ENCODE results near the gene PDE1A. TPM values are rescaled to one million over a fixed set of nuclear protein-coding genes. Genes with fewer than 3 reads are reported as not detected.

Gene PDE1A
- total and polyA plus RNA-seq, 2 of the 13 experiments (the other 11 are each of a cell fraction or from before 2014, with no cell fraction given), result not detected

DNA sequence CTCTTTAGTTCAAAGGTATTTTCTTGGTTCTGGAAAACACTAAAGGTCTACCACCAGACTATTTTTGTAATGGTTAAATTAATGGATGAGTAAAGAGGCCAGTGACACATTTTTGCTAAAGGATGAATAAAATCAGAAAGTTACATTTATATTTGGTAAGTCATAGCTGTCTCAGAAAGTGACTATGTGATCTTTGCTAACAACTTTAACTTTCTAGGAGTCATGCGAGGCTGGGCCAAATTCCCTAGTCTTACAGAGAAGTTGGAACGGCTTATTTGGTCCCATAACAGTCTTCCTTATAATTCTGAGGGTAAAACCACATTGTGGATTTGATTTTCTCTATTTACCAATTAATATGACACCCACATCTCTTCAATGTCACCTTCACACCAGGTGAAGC lies 198.1 kb downstream of the PDE1A start (continued):
- TF ChIP-seq, protein P1, sequence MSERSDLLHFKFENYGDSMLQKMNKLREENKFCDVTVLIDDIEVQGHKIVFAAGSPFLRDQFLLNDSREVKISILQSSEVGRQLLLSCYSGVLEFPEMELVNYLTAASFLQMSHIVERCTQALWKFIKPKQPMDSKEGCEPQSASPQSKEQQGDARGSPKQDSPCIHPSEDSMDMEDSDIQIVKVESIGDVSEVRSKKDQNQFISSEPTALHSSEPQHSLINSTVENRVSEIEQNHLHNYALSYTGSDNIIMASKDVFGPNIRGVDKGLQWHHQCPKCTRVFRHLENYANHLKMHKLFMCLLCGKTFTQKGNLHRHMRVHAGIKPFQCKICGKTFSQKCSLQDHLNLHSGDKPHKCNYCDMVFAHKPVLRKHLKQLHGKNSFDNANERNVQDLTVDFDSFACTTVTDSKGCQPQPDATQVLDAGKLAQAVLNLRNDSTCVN (CRISPR knock-in tag; IDR thresholded peaks at IDR 0.05; ENCODE audit: borderline replicate concordance), result no peak
- no peak for TF ChIP-seq ARNT2 (CRISPR knock-in tag; IDR thresholded peaks at IDR 0.05; ENCODE audit: low read depth)
- no peak for TF ChIP-seq KDM5A (IDR thresholded peaks at IDR 0.05; ENCODE audit: borderline replicate concordance, low read length)
- no peak for TF ChIP-seq NFE2L2 (IDR thresholded peaks at IDR 0.05; ENCODE audit: low read length)

DNA sequence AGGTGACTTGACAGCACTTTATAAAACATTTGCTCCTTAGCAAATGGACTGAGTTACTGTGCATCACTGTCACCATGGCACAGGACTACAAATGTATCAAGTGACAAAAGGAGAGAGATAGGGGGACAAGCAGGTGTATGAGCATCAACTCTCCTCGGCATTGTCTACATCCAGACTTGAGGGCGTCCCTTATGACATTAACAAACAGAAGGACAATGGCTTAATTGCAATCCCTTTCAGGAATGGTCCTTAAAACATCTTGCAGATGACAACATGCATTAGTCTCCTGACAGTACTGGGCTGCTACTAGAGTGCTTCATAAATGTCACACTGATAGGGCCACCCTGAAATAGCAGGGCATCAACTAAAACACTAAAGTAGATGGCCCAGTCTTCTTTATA lies 198.8 kb downstream of the PDE1A start:
- FAIRE-seq, result no peak
- BruUV-seq (replicated peaks), result no TSS peak
- ChIA-PET POLR2A (no interaction called here), CTCF (ENCODE audit: low intra/inter-chr PET ratio, low total read pairs) (no interaction called here)
- H3K4me3 ChIP-seq (replicated peaks in 1 of 3; ENCODE audit: insufficient read depth in 1 of 3, low read depth in 2 of 3, low read length in 3 of 3), result no peak overlapping the region
- DNase-seq (ENCODE audit: low spot score), result no peak
- TF ChIP-seq ZMYM3 (CRISPR knock-in tag; IDR thresholded peaks at IDR 0.05), result no peak
- TF ChIP-seq, protein P2, sequence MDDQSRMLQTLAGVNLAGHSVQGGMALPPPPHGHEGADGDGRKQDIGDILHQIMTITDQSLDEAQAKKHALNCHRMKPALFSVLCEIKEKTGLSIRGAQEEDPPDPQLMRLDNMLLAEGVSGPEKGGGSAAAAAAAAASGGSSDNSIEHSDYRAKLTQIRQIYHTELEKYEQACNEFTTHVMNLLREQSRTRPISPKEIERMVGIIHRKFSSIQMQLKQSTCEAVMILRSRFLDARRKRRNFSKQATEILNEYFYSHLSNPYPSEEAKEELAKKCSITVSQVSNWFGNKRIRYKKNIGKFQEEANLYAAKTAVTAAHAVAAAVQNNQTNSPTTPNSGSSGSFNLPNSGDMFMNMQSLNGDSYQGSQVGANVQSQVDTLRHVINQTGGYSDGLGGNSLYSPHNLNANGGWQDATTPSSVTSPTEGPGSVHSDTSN (CRISPR knock-in tag; IDR thresholded peaks at IDR 0.05; ENCODE audit: borderline replicate concordance), result no peak
- TF ChIP-seq ZNF430 (CRISPR knock-in tag; IDR thresholded peaks at IDR 0.05), result no peak
- no peak for TF ChIP-seq ZNF776 (CRISPR knock-in tag; IDR thresholded peaks at IDR 0.05)
- TF ChIP-seq ZNF230 (CRISPR knock-in tag; IDR thresholded peaks at IDR 0.05), result no peak
- no peak for TF ChIP-seq TCF12 (IDR thresholded peaks at IDR 0.05)
- no peak for TF ChIP-seq TCF12 (CRISPR knock-in tag; IDR thresholded peaks at IDR 0.05)
- TF ChIP-seq, protein P3, sequence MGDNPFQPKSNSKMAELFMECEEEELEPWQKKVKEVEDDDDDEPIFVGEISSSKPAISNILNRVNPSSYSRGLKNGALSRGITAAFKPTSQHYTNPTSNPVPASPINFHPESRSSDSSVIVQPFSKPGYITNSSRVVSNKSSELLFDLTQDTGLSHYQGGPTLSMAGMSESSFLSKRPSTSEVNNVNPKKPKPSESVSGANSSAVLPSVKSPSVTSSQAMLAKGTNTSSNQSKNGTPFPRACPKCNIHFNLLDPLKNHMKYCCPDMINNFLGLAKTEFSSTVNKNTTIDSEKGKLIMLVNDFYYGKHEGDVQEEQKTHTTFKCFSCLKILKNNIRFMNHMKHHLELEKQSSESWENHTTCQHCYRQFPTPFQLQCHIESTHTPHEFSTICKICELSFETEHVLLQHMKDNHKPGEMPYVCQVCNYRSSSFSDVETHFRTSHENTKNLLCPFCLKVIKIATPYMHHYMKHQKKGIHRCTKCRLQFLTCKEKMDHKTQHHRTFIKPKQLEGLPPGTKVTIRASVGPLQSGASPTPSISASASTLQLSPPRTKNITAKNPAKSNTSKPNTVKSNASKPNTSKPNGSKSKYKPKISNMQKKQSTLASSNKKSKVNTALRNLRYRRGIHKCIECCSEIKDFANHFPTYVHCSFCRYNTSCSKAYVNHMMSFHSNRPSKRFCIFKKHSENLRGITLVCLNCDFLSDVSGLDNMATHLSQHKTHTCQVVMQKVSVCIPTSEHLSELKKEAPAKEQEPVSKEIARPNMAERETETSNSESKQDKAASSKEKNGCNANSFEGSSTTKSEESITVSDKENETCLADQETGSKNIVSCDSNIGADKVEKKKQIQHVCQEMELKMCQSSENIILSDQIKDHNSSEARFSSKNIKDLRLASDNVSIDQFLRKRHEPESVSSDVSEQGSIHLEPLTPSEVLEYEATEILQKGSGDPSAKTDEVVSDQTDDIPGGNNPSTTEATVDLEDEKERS (CRISPR knock-in tag; IDR thresholded peaks at IDR 0.05), result no peak
- no peak for TF ChIP-seq JUND (CRISPR knock-in tag; IDR thresholded peaks at IDR 0.05)
- TF ChIP-seq ZFP37 (CRISPR knock-in tag; IDR thresholded peaks at IDR 0.05; ENCODE audit: borderline replicate concordance), result no peak
- TF ChIP-seq RAD21 (CRISPR knock-in tag; IDR thresholded peaks at IDR 0.05), result no peak
- no peak for TF ChIP-seq NR2F6 (IDR thresholded peaks at IDR 0.05)
- no peak for TF ChIP-seq NR2F6 (CRISPR knock-in tag; IDR thresholded peaks at IDR 0.05)
- no peak for TF ChIP-seq POLR2A (IDR thresholded peaks at IDR 0.05; ENCODE audit: insufficient read depth in 1 of 2, low read depth in 2 of 2, low read length in 2 of 2)
- TF ChIP-seq ZNF7 (CRISPR knock-in tag; IDR thresholded peaks at IDR 0.05), result no peak
- no peak for TF ChIP-seq ELF1 (CRISPR knock-in tag; IDR thresholded peaks at IDR 0.05)
- TF ChIP-seq, protein P4, sequence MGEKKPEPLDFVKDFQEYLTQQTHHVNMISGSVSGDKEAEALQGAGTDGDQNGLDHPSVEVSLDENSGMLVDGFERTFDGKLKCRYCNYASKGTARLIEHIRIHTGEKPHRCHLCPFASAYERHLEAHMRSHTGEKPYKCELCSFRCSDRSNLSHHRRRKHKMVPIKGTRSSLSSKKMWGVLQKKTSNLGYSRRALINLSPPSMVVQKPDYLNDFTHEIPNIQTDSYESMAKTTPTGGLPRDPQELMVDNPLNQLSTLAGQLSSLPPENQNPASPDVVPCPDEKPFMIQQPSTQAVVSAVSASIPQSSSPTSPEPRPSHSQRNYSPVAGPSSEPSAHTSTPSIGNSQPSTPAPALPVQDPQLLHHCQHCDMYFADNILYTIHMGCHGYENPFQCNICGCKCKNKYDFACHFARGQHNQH (CRISPR knock-in tag; IDR thresholded peaks at IDR 0.05), result no peak
- no peak overlapping the region for H3K27ac ChIP-seq (ENCODE audit: extremely low read length, insufficient read depth, low read length)
- H3K4me2 ChIP-seq (ENCODE audit: low read depth, low read length), result no peak overlapping the region
- ATAC-seq, result no peak
- no peak overlapping the region for H2AFZ ChIP-seq (ENCODE audit: low read length)
- no peaks in the 10 kb centered on the region for H4K20me1 ChIP-seq (ENCODE audit: insufficient read depth, low read length)
- WGBS (ENCODE audit: low lambda C conversion rate), result 5% methylated on average over 2 of the region's 2 CpGs
- no peaks in the 10 kb centered on the region for H3K9me3 ChIP-seq (ENCODE audit: low read length)
- H3K79me2 ChIP-seq (ENCODE audit: insufficient read depth, low read length), result no peaks in the 10 kb centered on the region
- H3K36me3 ChIP-seq (replicated peaks in 1 of 2; ENCODE audit: control insufficient read depth in 1 of 2, insufficient read depth in 2 of 2, low read length in 2 of 2), result no peaks in the 10 kb centered on the region
- 0 out of 2 replicates have a peak, but pooled peaks cover 5% of the 10 kb centered on the region for H3K4me1 ChIP-seq (ENCODE audit: insufficient read depth, low read length)
- H3K9ac ChIP-seq (ENCODE audit: insufficient read depth, low read depth, low read length), result no peak overlapping the region
- no peaks in the 10 kb centered on the region for H3K27me3 ChIP-seq (ENCODE audit: control insufficient read depth in 1 of 2, insufficient read depth in 2 of 2, low read length in 2 of 2)
- intact Hi-C loops (cut with micrococcal nuclease; ENCODE audit: unreplicated experiment), result no loop called here
- in situ Hi-C loops (cut with HindIII; ENCODE audit: extremely low pct_ligation_motif_present, low pct_unique_long_range_greater_than_20kb), result no loop called here

Measured in HepG2 (cell line).